ENCODE data around the gene NLGN1.
A peak's percentile ranks its signal among the peaks of the same experiment; 100 is the strongest.

DNA sequence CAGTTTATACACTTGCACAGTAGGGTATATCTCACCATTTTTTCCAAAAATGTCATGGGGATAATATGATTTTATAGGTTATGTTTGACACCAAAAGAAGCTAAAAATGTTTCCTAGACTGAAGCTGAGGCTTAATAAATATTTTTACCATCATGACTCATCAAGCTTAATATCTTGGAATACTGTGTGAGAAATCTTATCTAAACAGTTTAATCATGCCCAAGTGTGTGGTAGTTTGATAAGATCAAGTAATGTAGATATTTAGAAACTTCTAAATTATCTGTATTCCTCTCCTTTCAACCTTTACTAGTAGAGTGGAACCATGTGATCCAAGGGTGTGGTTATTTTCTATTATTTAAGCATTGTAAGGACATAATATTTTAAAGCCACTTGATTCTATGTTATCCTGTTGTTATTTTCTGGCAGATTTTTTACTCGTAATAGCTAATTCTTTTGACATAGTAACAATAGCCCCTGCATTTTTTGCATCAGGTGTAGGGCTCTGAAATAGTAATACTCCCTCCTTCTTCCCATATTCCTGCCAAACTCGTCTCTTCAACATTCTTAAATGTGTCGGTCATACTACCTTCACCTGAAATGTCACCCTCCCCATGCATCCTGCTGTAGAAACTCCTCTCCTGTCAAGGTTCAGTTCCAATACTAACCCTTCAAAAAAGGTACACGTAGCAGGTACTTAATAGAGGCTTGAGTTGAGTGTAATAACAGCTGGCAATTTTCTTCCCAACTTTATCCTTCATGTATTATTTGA is 729.6 kb downstream of the NLGN1 start:
- TF ChIP-seq EZH2phosphoT487 (IDR thresholded peaks at IDR 0.05; ENCODE audit: borderline replicate concordance) = no peak
- TF ChIP-seq, protein P1, sequence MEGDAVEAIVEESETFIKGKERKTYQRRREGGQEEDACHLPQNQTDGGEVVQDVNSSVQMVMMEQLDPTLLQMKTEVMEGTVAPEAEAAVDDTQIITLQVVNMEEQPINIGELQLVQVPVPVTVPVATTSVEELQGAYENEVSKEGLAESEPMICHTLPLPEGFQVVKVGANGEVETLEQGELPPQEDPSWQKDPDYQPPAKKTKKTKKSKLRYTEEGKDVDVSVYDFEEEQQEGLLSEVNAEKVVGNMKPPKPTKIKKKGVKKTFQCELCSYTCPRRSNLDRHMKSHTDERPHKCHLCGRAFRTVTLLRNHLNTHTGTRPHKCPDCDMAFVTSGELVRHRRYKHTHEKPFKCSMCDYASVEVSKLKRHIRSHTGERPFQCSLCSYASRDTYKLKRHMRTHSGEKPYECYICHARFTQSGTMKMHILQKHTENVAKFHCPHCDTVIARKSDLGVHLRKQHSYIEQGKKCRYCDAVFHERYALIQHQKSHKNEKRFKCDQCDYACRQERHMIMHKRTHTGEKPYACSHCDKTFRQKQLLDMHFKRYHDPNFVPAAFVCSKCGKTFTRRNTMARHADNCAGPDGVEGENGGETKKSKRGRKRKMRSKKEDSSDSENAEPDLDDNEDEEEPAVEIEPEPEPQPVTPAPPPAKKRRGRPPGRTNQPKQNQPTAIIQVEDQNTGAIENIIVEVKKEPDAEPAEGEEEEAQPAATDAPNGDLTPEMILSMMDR (IDR thresholded peaks at IDR 0.05 in 2 of 3, conservative IDR thresholded peaks at IDR 0.05 in 1 of 3; ENCODE audit: borderline replicate concordance in 1 of 3, insufficient read depth in 1 of 3, low read depth in 2 of 3, low read length in 2 of 3) = no peak
- no peak for TF ChIP-seq CEBPB (IDR thresholded peaks at IDR 0.05; ENCODE audit: low read depth)
- TF ChIP-seq SRF (IDR thresholded peaks at IDR 0.05; ENCODE audit: low read depth) = no peak
- no peak for TF ChIP-seq SIN3A (IDR thresholded peaks at IDR 0.05; ENCODE audit: low read depth)
- no peak for TF ChIP-seq POLR2AphosphoS5 (IDR thresholded peaks at IDR 0.05; ENCODE audit: low read depth, low read length)
- TF ChIP-seq, protein P2, sequence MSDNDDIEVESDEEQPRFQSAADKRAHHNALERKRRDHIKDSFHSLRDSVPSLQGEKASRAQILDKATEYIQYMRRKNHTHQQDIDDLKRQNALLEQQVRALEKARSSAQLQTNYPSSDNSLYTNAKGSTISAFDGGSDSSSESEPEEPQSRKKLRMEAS (IDR thresholded peaks at IDR 0.05) = no peak
- no peak for TF ChIP-seq POLR2A (IDR thresholded peaks at IDR 0.05; ENCODE audit: borderline replicate concordance, extremely low read depth, insufficient read depth, insufficient read length)
- no peak for TF ChIP-seq RAD21 (IDR thresholded peaks at IDR 0.05; ENCODE audit: low read depth)
- 0 out of 2 replicates have a peak, but pooled peaks have one; percentile 20 for TF ChIP-seq JUND (IDR thresholded peaks at IDR 0.05)
